ENCODE data around the gene BLTP2.
"Not testable (repeated sequence)": the region's sequence is repeated elsewhere in the genome, so short reads cannot be mapped to it uniquely, and the experiment has no call there.

BLTP2 gene

DNA sequence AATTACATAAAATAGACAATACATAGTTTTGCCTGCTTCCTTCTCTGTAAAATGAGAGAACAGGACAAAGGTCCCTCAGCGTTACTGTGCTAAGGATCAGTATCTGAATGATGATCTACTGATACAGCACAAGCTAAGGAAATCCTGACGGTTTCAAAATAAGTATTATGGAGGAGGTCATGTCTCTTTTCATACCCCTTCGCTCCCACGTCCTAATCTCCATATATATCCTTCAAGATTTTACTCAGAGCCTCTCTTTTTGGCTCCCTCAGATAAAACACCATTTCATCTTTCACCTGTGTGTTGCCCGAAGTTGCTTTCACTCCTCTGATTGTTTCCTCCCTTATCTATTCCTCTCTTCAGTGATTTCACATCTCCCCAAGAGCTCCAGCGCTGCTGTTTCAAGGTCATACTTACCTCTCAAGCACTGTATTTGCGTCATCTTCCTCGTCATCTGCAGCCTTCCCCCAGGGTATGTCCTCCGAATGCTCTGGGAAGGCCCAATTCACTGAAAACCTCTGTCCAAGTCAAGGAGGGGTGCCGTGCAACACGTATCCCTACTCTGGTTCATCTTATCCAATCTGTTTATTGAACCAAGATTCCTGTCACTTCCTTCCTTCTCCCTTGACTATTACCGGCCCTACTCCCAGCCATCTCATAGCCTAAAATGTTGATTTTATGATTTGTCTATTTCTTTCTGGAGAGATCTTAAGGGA is 1.2 kb upstream of the BLTP2 start:
- DNase-seq (ENCODE audit: low spot score), result no peak

- no peak for DNase-seq (ENCODE audit: low spot score)
Observed at GRCh38 chr17:28645576-28645939, 600 bp upstream of the BLTP2 start.

- DNase-seq (ENCODE audit: low spot score), result peak; percentile 76
Observed at GRCh38 chr17:28643983-28644786, 773 bp downstream of the BLTP2 start.

DNA sequence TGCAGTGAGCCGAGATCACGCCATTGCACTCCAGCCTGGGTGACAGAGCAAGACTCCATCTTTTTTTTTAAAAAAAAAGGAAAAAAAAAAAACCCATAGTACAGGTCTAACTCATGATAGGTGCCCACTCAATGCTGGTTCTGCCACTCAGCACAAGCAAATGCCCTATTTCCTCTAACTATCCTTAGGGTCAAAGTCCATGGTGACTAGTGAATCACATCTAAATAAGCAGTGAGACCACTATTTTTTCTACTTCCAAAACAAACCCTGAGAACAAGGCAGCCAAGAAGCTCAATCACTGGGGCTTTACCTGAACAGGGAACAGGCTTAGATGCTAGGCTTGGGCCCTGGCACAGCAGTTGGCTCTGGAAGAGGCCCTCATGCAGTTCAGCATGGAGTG is 3.4 kb downstream of the BLTP2 start:
- no peak for DNase-seq (ENCODE audit: low spot score)

GRCh38 chr17:28635506-28635905 is 9.5 kb downstream of the BLTP2 start:
- DNase-seq (ENCODE audit: low spot score), result no peak

DNA sequence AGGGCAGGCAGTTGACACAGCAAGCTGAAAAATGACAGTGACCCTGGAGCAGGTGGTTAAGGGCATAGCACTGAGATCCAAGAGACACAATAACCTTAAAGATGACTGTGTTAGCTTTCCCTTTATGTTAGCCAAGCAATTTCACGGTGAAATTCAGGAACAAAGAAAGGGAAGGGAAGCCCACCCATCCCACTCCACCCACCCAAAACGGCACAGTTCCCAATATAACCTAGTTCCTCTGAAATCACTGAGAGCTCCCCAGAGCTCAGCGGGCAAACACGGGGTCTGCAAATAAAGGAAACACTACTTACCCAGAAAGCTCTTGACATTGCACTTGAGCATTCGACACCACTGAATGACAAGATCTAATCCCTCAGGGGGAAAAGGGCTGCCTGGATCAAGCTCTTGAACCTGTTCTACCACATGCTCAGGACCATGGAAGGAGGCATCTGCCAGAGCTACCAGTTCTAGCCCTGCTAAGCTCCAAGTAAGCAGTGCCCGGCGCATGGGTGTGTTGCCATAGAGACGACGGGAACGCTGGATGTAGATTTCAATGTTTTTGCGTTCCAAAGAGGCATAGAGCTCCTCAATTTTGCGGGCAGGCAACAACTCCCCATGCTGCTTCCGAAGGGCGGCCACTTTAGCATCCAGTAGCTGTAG is 10.6 kb downstream of the BLTP2 start:
- no peak for DNase-seq (ENCODE audit: low spot score)

DNA sequence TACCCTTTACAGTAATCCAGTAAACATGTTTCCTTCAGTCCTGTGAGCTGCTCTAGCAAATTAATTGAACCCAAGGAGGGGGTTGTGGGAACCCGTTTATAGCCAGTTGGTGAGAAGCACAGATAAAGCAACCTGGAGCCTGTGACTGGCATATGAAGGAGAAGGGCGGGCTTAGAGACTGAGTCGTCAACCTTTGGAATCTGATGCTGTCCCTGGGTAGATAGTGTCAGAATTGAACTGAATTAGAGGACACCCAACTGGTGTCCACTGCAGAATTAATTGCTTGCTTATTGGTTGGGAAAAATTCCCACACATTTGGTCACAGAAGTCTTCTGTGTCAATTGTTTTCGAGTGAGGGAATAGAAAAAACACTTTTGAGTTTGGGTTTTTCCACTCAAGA is 18.1 kb downstream of the BLTP2 start:
- no peak for DNase-seq (ENCODE audit: low spot score)

DNA sequence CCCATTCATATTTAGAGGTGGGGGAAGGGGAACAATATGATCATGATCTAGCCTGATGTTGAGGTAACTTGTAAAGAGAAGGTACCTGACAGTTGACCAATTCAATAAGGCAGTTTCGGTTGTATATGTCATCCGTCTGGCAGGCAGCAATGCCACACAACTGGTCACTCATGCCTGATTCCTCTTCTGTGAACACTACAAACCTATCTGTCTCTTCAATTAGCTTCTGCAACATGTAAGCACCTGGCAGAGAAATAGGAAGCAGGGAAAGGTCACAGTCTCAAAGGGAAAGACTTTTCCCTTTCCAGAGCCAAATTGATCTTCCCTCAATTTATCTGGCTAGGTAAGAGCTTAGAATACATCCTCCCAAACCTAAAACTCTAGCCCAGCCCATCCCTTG is 20.8 kb downstream of the BLTP2 start:
- DNase-seq (ENCODE audit: low spot score), result no peak

DNA sequence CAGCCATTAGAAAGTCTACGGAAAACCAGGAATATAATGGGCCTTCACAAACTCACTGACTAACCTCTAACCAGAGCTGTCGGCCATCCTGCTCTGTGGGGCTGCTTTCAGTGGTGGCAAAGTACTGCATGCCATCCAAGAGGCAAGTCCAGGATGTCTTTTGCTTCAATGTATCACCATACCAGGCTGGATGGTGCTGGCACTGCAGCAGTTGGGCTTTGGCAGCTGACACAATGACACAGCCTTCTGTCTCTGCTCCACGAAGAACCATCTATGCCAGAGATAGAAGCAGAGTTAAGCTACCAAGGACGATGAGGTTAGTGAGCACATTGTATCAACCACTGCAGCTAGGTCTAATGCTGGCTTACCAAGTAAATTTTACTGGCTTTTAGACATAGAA is 21.3 kb downstream of the BLTP2 start:
- DNase-seq (ENCODE audit: low spot score), result no peak

DNA sequence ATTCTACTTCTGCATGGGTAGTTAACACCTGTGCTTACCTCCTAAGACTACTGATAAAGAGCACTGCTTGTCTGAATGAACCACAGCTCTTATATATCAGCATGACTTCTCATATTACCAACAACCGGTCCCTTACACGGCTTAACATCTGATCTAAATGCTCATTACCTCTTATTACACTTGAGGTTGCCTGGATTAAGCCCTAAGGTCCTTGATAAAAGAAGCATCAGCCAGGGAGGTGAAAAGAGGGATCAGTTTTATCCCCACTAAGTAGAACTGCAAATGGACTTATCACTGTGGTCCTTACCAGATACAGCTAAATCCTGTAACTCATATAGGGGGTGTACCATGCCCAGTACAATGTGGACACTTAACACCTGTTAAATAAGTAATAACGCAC is 22.8 kb downstream of the BLTP2 start:
- DNase-seq (ENCODE audit: low spot score), result no peak

DNA sequence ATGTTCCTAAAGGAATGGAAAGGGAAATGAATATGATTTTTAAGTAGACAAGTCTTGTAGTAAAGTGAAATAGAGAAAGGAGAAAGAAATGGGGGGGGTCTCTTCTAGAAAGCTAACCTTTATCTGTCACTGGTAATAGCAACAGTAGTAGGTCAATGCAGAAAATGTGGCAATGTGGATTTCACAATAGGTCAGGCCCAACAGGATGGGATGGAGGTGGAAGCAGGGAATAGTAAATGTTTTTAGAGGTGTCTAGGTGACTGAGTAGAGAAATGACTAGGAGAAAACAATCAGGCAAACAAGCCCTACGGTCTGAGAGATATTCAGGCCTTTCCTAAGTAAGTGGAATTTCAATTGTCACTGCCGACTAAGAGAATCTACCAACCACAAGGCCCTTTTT is 24.9 kb downstream of the BLTP2 start:
- DNase-seq (ENCODE audit: low spot score), result no peak

DNA sequence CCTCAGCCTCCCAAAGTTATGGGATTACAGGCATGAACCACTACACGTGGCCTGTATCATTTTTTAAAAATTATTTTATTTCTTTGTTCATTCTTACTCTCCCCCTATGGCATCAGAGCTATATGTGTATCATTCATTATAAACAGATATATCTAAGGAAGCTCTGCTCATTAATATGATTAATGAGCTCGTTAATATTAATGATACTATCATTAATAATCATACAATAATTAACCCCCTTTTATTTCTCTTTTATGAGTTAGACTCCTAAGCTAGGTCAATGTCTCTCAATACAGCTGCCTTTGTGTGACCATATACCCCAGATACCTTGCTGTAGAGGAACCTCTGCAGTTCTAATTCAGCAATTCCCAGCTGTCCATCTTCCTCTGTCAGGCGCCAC is 26.5 kb downstream of the BLTP2 start:
- no peak for DNase-seq (ENCODE audit: low spot score)

DNA sequence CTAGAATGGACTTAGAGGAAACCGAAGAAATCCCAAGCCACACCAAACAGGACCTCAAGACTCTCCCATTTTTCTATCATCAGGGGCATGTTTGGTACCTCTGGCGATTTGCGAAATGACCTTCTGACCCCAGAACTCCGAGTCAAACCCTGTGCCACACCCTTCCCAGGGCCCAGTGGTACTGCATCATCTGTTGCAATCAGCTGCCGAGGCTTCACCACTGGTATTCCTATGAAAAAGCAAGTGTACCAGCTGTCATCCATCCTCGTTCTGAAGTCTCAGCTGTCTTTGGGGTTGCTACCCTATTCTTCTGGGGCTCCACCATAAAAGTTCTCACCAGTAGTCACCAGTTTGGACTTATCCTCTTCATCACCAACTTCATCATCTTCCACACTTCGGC is 28.7 kb downstream of the BLTP2 start:
- DNase-seq (ENCODE audit: low spot score), result no peak

DNA sequence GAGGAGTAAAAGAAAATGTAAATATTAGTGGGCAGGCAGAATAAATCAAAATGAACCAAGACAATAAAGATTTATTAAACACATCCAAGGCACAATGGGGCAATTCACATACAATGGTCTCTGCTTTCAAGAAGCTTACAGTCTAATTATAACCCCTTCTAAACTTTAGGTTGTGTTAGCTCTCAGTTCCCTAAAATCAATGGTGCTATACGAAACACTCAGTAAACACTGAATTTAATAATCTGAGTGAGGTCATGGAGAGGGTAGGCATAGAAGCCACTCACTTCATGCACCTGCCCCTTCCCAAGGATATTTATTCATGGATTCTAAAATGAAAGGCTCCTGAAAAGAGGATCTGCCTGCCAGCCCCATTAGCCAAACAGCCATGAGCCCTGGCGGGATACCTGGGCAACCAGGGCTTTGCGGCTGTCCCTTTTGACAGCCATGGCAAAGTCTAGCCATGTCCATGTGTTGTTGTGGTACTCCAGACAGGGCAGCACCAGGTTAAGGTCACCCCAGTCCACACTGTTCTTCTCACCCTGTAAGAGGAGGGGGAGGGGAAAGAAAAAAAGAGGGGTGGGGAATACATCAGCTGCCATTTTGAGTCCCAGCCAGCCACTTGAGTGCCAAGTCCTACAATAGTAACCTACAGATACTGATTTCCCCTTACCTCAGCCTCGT is 29.6 kb downstream of the BLTP2 start:
- DNase-seq (ENCODE audit: low spot score), result no peak

GRCh38 chr17:28613931-28614381 is 31.0 kb downstream of the BLTP2 start, which contains the start of gene RSKR:
Gene RSKR, minus strand, starts transcription at chr17:28614185. Its CDS starts 24 bp downstream, at chr17:28614161.
- no peak for DNase-seq (ENCODE audit: low spot score)

DNA sequence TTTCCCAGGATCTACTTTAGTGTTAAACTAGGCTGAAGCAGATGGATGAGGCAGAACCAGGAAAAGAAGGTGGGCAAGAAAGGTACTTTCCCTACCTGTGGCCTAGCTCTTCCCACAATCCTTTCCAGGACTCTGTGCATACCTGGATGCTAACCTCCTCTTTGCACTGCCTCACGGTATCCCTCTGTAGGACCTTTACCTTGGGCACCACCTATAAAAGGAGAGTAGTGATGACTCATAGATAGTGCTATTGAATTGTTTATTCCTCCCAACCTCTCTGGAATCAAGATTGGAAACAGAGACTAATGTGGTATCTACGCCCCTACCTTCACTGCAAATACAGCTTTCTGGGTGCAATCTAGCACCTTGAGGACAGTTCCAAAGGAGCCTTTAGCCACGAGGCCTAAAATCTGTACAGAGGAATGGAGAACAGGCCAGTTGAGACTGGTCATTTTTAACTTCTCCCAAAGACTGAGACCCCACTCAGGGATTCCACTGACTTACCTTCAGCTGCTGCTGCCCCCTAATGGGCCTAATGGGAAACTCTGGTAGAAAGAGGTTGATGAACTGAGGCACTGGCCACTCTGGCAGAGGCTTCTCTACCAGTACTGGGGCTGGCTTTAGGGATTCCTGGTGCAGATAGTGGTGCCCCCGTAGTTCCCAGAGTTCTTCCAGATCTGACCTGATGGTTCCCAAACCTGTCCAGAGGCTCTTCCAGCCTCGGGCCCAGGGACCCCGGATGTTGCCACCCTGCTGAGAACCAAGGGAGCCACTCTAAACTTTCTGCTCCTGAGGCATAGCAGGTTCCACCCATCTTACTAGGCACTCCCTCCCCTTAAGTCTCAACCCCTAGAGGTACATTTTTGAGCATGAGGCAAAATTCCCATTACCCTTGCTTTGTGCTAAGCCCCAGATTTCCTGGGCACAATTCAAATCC is 31.8 kb downstream of the BLTP2 start:
- DNase-seq (ENCODE audit: low spot score), result peak; percentile 75

DNA sequence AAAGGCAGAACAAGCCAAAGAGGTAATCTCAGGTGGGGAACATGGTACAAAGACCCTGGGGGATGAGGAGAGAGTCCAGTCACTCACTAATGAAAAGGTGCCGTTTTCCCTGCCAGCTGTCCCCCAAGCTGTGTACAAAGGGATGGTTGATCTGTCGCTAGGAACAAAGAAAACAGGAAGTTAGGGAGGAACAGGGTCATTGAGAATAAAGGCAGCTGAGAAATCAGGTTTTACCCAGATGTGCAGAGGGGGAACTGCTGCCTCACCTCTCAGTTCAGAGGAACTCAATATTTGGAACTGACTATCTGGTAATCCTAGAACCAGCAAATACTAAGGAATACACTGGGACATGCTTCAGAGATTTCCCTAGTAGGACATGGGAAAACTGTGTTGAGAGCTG is 32.4 kb downstream of the BLTP2 start:
- DNase-seq (ENCODE audit: low spot score), result no peak

DNA sequence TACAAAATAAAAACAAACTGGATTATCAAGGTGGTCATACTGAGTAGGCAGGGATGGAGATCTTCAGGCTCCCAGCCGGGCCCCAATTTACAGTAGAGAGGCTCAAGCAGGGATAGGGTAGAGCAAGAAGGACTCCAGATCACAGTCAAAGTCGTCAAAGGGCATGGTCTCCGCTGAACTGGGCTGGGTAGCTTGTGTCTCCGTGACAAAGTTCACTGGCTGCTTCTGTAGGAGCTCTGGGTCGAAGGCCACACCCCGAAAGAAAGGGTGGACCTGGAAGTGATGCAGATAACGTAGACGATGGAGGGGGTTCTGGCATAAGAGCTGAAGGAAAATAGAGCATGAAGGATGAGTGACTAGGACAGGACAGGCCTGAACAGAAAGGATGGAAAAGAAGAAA is 34.6 kb downstream of the BLTP2 start:
- no peak for DNase-seq (ENCODE audit: low spot score)

DNA sequence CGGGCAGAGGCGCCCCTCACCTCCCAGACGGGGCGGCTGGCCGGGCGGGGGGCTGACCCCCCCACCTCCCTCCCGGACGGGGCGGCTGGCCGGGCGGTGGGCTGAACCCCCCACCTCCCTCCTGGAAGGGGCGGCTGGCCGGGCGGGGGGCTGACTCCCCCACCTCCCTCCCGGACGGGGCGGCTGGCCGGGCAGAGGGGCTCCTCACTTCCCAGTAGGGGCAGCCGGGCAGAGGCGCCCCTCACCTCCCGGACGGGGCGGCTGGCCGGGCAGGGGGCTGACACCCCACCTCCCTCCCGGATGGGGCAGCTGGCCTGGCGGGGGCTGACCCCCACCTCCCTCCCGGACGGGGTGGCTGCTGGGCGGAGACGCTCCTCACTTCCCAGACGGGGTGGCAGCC is 40.9 kb downstream of the BLTP2 start:
- not testable (repeated sequence) for DNase-seq (ENCODE audit: low spot score)

DNA sequence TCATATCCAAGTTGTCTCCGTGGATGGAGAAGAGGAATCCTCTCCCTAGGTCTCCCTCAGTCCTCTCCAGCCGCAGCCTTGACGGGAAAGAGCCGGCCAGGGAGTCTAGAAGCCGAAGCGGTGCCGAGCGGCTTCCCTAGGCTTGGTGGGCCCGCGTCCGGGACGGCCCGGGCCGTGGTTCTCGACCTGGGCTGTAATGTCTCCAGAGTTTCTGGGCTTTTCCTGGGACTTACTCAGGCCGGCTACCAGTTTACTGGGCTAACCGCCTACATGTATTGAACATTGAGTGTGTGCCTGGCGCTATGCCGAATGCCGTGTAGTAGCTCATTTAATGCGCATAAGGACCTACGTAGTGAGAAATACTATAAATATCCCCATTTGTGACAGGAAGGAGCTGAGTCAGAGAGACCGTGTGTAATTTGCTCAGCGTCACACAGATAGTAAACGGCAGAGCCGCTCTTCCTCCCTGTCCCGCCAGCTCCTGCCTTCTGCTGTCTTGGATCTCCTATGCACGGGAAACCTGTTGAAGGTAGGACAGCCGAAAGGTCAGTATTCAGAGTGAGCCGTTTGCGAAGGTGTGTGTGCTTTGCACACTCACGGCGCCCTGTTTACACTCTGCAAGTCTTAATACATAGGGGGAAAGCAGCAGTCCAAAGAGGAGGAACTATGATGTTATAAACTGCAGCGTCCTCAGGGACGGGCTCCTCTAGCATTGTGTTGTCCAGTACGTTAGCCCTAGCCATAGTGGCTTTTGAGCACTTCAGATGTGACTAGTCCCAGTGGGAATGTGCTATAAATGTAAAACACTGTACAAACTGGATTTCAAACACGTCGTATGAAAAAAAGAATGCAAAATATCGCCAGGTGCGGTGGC is 45.4 kb downstream of the BLTP2 start:
- DNase-seq (ENCODE audit: low spot score), result no peak

Data from iPS-NIHi11 (cell line).